BLaER1 (cell line): Measurements from ENCODE around the gene PRELID1.

Experiments used
- H3K27ac ChIP-seq: shearing (Covaris generic); formaldehyde crosslinking; 2 replicates; pipeline ENCODE4 v1.8.1; 2022
- H3K27me3 ChIP-seq: shearing (Covaris generic); formaldehyde crosslinking; 2 replicates; pipeline ENCODE4 v1.8.1; 2022
- H3K36me3 ChIP-seq: shearing (Covaris generic); formaldehyde crosslinking; 2 replicates; pipeline ENCODE4 v1.8.1; 2022
- H3K4me1 ChIP-seq: shearing (Covaris generic); formaldehyde crosslinking; 2 replicates; pipeline ENCODE4 v1.8.1; 2022
- H3K4me2 ChIP-seq: shearing (Covaris generic); formaldehyde crosslinking; 2 replicates; pipeline ENCODE4 v1.8.1; 2022
- H3K4me3 ChIP-seq: shearing (Covaris generic); formaldehyde crosslinking; 2 replicates; pipeline ENCODE4 v1.8.1; 2022
- H3K9ac ChIP-seq: shearing (Covaris generic); formaldehyde crosslinking; 2 replicates; pipeline ENCODE4 v1.8.1; 2022
- H3K9me3 ChIP-seq: shearing (Covaris generic); formaldehyde crosslinking; 2 replicates; pipeline ENCODE4 v1.8.1; 2022
- H4K20me1 ChIP-seq: shearing (Covaris generic); formaldehyde crosslinking; 2 replicates; pipeline ENCODE4 v1.8.1; 2022
- Cebpa-rat ChIP-seq: shearing (Covaris generic); IDR thresholded peaks from 2 replicates; pipeline ENCODE4 v1.8.1; 2022

Gene PRELID1

DNA sequence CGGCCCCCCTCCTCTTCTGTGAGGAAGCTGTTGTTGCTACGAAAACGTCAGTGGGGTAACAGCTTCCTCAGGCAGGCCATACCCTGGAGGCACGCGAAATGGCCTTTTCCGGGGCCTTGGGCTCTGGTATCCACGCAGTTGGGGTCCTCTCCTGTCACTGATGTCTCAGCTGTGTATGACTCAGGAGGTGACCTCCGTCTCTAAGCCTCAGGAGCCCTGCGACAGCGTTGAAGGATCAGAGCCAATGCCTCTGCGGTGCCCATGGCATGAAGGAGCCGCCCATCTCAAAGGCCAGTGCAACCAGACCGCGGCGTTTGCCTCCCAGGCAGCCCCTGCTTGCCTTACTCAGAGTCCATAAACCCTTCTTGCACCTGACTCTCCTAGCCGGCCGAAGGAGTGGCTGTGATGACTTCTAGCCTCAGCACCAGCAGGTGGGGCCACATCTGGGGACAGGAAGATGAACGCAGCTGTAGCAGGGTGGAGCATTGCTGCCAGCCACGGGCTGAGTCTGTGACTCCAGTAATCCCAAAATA, 9.1 kb downstream of the PRELID1 start:
- Histone ChIP-seq H3K9ac (peak overlapping the region; percentile 98), H3K9me3 (no peaks in the 10 kb centered on the region), H4K20me1 (peaks cover 76% of the 10 kb centered on the region), H3K36me3 (peaks cover 36% of the 10 kb centered on the region), H3K4me2 (peak overlapping the region; percentile 100), H3K4me3 (peak overlapping the region; percentile 92), H3K4me1 (peaks cover 61% of the 10 kb centered on the region), H3K27ac (peak overlapping the region; percentile 97), H3K27me3 (no peaks in the 10 kb centered on the region)
- no peak for TF ChIP-seq Cebpa-rat

DNA sequence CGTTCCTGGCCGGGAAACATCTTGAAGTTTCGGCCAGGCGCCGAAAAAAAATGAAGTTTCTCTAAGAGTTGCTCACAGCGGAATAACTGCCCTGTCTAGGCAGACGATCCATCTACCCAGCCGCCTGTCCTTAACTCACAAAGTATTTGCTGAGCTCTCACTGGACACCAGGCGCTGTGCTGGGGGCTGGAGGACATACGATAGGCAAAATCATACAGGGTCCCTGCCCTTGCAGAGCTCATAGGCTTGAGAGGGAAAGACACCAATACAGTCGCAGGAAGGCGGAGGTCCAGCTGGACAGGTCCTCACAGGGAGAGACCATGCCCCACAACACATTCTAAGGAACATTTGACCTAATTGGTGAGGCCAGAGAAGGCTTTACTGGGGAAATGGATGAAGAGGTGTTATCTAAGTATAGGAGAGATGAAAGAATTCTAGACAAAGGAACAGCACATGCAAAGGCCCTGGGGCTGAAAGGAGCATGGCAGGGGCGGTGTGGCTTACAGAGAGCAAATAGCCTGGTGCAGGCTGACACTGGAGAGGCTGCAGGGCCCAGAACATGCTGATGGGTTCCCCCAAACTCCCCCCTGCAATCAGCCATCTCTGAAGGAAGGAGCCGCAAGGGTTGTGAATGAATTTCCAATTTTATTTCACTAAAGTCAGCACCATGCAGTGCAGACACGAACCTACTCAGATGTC, 10.1 kb downstream of the PRELID1 start:
- no peak for TF ChIP-seq Cebpa-rat
- Histone ChIP-seq H3K27ac (peak overlapping the region; percentile 44; the same call in 1 of the 2 replicates), H3K27me3 (no peaks in the 10 kb centered on the region), H3K36me3 (peaks cover 32% of the 10 kb centered on the region), H3K9ac (0 out of 2 replicates have a peak overlapping the region, but pooled peaks have one; percentile 98), H3K4me1 (peaks cover 58% of the 10 kb centered on the region), H3K9me3 (no peaks in the 10 kb centered on the region), H4K20me1 (peaks cover 68% of the 10 kb centered on the region), H3K4me2 (peak overlapping the region; percentile 100), H3K4me3 (no peak overlapping the region)

DNA sequence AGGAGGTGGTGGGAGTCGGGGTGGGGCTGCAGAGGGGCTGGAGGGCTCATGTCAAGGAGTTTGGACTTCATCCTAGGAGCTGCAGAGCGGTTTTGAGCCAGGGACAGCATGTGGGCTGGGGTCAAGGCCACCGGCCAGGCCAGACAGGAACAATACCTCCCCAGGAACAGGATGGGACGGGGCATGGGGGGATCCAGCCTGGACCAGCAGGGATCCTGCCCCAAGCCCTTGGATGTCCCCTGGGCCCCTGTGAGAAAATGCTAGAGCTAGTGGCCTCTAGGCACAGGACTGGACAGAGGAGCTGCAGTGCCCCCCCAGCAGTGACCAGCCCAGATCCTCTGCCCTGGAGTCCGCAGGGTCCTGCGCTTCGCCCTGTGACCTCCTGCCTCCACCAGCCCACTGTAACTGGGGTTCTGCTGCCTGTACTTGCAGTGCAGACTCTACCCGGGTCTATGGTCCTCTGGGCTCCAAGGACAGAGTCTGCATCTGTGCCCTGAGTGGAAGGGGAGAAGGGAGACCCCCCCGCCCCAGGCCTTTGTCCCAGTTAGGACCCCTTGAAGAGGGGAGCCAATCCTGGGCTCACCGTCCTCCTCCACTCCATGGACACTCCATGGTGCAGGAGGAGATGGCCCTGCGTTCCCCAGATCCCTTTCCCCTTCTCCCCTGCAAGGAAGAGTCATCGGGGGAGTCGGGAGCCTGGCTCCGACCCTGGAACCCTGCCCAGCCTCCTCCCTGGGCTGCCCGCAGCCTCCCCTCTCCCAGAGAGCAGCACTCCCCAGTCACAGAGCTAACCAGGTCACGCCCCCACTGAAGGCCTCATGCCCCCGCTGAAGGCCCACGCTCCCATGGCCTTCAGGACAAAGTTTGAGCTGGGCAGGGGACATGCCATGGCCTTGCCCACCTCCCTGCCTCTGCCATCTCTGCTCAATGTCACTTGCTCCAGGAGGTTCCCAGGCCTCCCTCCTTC, 11.1 kb downstream of the PRELID1 start:
- H4K20me1 ChIP-seq: peaks cover 59% of the 10 kb centered on the region
- peak overlapping the region; percentile 22; the same call in 1 of the 2 replicates for H3K27ac ChIP-seq
- H3K9me3 ChIP-seq: no peaks in the 10 kb centered on the region; the same call in 1 of the 2 replicates
- peaks cover 24% of the 10 kb centered on the region; the same call in 1 of the 2 replicates for H3K36me3 ChIP-seq
- peaks cover 52% of the 10 kb centered on the region for H3K4me1 ChIP-seq
- no peak for TF ChIP-seq Cebpa-rat
- no peaks in the 10 kb centered on the region for H3K27me3 ChIP-seq
- H3K4me2 ChIP-seq: no peak overlapping the region
- 0 out of 2 replicates have a peak overlapping the region, but pooled peaks have one; percentile 29 for H3K9ac ChIP-seq
- no peak overlapping the region for H3K4me3 ChIP-seq

DNA sequence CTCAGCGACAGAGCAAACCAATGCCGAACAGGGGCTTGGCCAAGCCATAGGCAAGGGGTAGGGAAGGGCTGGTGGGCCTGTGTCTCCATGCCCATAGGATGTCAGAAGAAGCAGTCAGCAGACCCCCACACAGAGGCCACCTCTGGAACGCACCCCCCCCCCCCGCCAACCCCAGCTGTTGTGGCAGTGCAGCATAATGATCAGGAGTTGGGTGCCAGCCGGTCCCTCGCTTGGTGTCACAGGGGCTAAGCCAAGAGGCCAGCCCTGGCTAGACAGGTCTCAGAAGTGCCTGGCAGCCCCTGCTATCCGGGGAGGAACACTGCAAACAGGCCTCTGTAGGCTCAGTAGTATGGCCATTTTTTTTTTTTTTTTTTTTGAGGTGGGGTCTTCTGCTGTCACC, 11.8 kb downstream of the PRELID1 start:
- Histone ChIP-seq H3K27me3 (no peaks in the 10 kb centered on the region), H3K9ac (no peak overlapping the region), H4K20me1 (peaks cover 54% of the 10 kb centered on the region), H3K27ac (no peak overlapping the region), H3K4me1 (peaks cover 52% of the 10 kb centered on the region), H3K4me2 (no peak overlapping the region), H3K36me3 (peaks cover 17% of the 10 kb centered on the region; the same call in 1 of the 2 replicates), H3K9me3 (no peaks in the 10 kb centered on the region; the same call in 1 of the 2 replicates), H3K4me3 (no peak overlapping the region)
- TF ChIP-seq Cebpa-rat: no peak

DNA sequence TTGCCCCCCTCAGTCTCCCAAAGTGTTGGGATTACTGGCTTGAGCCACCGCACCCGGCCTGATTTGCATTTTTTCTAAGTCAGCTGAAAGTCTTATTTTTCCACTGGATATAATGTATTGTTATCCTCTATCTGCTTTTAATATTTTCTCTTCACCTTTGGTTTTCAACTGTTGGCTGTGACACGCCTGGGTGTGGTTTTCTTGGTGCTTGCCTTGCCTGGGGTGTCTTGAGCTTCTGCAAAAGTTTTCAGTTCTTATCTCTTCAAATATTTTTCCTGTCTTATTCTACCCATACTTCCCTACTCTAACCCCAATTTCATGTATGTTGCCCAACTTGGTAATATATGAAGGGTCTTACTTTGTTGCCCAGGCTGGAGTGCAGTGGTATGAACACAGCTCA, 12.4 kb downstream of the PRELID1 start:
- Histone ChIP-seq H4K20me1 (peaks cover 54% of the 10 kb centered on the region), H3K4me1 (peaks cover 52% of the 10 kb centered on the region), H3K4me2 (no peak overlapping the region), H3K27ac (no peak overlapping the region), H3K27me3 (no peaks in the 10 kb centered on the region), H3K36me3 (peaks cover 15% of the 10 kb centered on the region; the same call in 1 of the 2 replicates), H3K9ac (no peak overlapping the region), H3K4me3 (no peak overlapping the region), H3K9me3 (no peaks in the 10 kb centered on the region; the same call in 1 of the 2 replicates)
- TF ChIP-seq Cebpa-rat: no peak

DNA sequence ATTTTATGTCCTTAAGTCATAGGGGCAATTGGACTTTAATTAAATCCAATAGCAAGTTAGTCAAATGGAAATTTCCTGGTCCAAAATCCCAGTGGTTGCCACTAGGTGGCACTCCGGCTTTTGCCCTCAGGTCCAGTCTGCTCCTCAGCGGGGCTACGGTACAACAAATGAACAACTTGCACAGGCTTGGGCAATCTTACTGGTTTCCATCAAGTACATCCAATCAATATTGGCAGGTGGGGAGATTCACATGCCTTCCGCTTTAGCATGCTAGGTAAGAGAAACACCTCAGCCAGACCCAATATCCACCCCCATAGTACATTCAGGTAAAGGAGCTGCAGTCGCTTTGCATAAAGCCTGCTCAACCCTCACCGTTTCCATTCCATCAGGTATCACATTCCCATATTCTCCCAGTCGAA, 14.4 kb downstream of the PRELID1 start:
- Histone ChIP-seq H3K4me1 (peaks cover 56% of the 10 kb centered on the region), H3K27ac (no peak overlapping the region), H3K36me3 (peaks cover 15% of the 10 kb centered on the region; the same call in 1 of the 2 replicates), H3K9me3 (no peaks in the 10 kb centered on the region; the same call in 1 of the 2 replicates), H3K27me3 (no peaks in the 10 kb centered on the region), H3K4me2 (no peak overlapping the region), H4K20me1 (peaks cover 37% of the 10 kb centered on the region), H3K4me3 (no peak overlapping the region), H3K9ac (no peak overlapping the region)
- no peak for TF ChIP-seq Cebpa-rat

DNA sequence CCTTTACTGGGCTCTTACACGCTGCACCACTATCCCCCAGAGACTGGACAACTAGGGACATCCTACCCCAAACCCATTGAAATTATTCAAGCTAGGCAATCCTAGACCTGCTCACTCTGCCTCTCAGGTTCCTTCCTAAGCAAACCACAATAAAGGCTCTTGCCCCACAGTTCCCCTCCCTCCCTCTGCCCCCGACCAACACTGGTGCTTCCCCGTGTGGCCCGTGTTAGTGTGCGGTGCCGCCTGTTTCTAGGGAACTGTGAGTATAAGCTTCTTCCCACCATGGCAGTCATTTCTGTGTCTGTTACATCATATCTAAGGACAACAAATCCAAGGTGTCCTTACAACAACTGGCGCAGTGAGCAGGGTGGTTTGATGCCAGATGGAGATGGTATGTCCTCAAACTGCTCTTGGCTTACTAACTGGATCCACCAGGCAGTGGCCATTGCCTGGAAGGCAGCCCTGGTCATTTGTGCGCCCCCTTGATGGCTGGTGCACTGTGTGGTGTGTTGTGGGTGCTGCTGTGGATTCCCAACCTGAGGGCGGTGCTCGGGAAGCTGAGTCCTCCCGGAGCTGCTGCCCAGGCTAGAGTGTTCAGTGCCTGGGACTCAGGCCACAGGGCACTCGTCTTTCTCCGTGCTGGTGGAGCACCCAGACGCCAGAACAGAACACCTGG, 16.5 kb downstream of the PRELID1 start:
- Histone ChIP-seq H3K36me3 (peaks cover 25% of the 10 kb centered on the region), H3K4me3 (no peak overlapping the region), H4K20me1 (peaks cover 20% of the 10 kb centered on the region; the same call in 1 of the 2 replicates), H3K27ac (no peak overlapping the region), H3K9me3 (no peaks in the 10 kb centered on the region; the same call in 1 of the 2 replicates), H3K4me1 (peaks cover 58% of the 10 kb centered on the region), H3K9ac (no peak overlapping the region; the same call in 1 of the 2 replicates), H3K27me3 (no peaks in the 10 kb centered on the region), H3K4me2 (peak overlapping the region; percentile 46)
- TF ChIP-seq Cebpa-rat: no peak

DNA sequence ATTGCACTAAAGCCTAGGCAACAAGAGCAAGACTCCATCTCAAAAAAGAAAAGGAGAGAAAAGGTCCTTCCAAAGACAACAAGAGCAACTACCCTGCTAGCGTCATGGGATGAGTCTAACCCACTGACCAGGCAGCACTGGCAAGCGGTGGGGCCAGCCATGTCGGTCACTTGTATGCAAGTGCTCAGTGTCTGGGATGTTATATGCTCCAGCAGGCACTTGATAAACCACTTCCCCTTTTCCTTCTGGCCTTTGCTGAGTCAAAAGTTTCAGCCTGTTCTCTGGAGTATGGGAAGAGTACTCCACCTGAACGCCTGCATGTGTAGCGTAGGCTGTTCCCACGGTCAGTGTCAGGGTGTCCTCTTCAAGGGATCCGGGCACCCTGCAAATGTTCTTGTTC, 17.3 kb downstream of the PRELID1 start:
- Histone ChIP-seq H3K4me2 (peak overlapping the region; percentile 46), H3K9ac (no peak overlapping the region; the same call in 1 of the 2 replicates), H3K27ac (no peak overlapping the region), H3K4me1 (peaks cover 66% of the 10 kb centered on the region), H3K4me3 (no peak overlapping the region), H3K9me3 (no peaks in the 10 kb centered on the region; the same call in 1 of the 2 replicates), H3K27me3 (no peaks in the 10 kb centered on the region), H4K20me1 (peaks cover 17% of the 10 kb centered on the region; the same call in 1 of the 2 replicates), H3K36me3 (peaks cover 31% of the 10 kb centered on the region)
- TF ChIP-seq Cebpa-rat: no peak

DNA sequence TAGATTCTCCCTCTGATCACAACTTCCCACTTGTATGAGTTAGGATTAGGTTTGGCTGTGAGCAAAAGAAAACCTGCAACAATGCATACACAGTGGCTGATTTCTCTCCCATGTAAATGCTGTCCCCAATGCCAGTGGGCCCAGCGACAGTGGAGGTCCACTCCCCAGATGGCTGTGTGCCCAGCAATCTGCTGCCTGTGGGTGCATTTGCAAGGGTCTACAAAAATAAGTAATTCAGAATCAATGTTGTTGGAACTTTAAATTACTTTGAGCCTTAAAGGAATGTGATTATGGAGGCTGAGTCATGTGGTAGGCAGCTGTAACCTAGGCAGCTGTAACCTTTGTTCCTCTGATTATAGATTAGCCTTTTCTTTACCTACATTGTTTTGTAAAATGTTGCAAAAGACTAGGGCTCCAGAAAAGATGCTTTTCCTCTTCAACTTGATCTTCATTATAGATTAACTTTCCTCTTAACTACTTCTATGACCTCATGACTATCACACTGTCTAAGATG, 22.3 kb downstream of the PRELID1 start:
- no peak overlapping the region for H3K9ac ChIP-seq
- H3K4me3 ChIP-seq: no peak overlapping the region
- H3K27ac ChIP-seq: no peak overlapping the region
- TF ChIP-seq Cebpa-rat: no peak
- H3K9me3 ChIP-seq: no peaks in the 10 kb centered on the region
- H3K27me3 ChIP-seq: no peaks in the 10 kb centered on the region
- H4K20me1 ChIP-seq: peaks cover under 1% of the 10 kb centered on the region; the same call in 1 of the 2 replicates
- H3K4me1 ChIP-seq: peaks cover 81% of the 10 kb centered on the region
- H3K4me2 ChIP-seq: no peak overlapping the region
- H3K36me3 ChIP-seq: peaks cover 35% of the 10 kb centered on the region
